A673 (cell line): ENCODE measurements around the gene ARID5B. TPM values are rescaled to one million over a fixed set of nuclear protein-coding genes. Genes with fewer than 3 reads are reported as not detected.

Source experiments
- BruUV-seq: library from RNA; stranded (reverse); fragments of 400-500 nt; replicated peaks from 2 replicates; lab custom pipeline; 2021; lab: Mats Ljungman, UMichigan
- CTCF ChIA-PET: fragments of 300-600 bp; sonication (Branson Sonifier 250); formaldehyde crosslinking; loops from one replicate; lab custom pipeline; 2022; ENCODE audit warnings: antibody characterized with exemption; lab: Charles Lee
- POLR2A ChIA-PET: fragments of 300-600 bp; sonication (Branson Sonifier 250); formaldehyde crosslinking; loops from one replicate; lab custom pipeline; 2022; ENCODE audit warnings: antibody characterized with exemption; ENCODE audit not compliant: low non-redundant PET; lab: Charles Lee
- DNase-seq: peaks from one replicate; pipeline ENCODE4 v3.0.0-alpha.2; 2015; ENCODE audit warnings: low spot score
- H3K27ac ChIP-seq: fragments of 200-600 bp; sonication (generic); 2 replicates; pipeline ENCODE4 v1.5.1; 2016; ENCODE audit warnings: mixed run types, low read depth, mild to moderate bottlenecking, mixed read lengths, antibody characterized with exemption, low read length; ENCODE audit not compliant: poor library complexity, severe bottlenecking
- H3K27me3 ChIP-seq: fragments of 200-600 bp; sonication (generic); replicated peaks from 2 replicates; pipeline ENCODE4 v1.6.1; 2017; ENCODE audit warnings: mixed run types, low read depth, mild to moderate bottlenecking, mixed read lengths, antibody characterized with exemption, low read length; ENCODE audit not compliant: insufficient read depth, poor library complexity
- H3K36me3 ChIP-seq: fragments of 200-600 bp; sonication (generic); 2 replicates; pipeline ENCODE4 v1.6.1; 2016; ENCODE audit warnings: mixed run types, mild to moderate bottlenecking, mixed read lengths, antibody characterized with exemption, low read length; ENCODE audit not compliant: insufficient read depth, poor library complexity, severe bottlenecking
- H3K4me1 ChIP-seq: fragments of 200-600 bp; sonication (generic); 2 replicates; pipeline ENCODE4 v1.6.1; 2017; ENCODE audit warnings: mixed run types, mild to moderate bottlenecking, mixed read lengths, antibody characterized with exemption, low read length; ENCODE audit not compliant: insufficient read depth, poor library complexity, severe bottlenecking
- H3K4me3 ChIP-seq: fragments of 200-600 bp; sonication (generic); 2 replicates; pipeline ENCODE4 v1.5.1; 2016; ENCODE audit warnings: low read depth, mixed run types, mild to moderate bottlenecking, mixed read lengths, low read length; ENCODE audit not compliant: poor library complexity, severe bottlenecking
- H3K9me3 ChIP-seq: fragments of 200-600 bp; sonication (generic); 2 replicates; pipeline ENCODE4 v1.6.1; 2016; ENCODE audit warnings: mixed run types, low read depth, mild to moderate bottlenecking, mixed read lengths, antibody characterized with exemption, low read length; ENCODE audit not compliant: poor library complexity, severe bottlenecking
- EZH2 ChIP-seq: fragments of 200-600 bp; sonication (generic); IDR thresholded peaks from 2 replicates; pipeline ENCODE4 v1.6.1; 2017; ENCODE audit warnings: borderline replicate concordance, low read depth, mild to moderate bottlenecking, mixed read lengths, antibody characterized with exemption, low read length; ENCODE audit not compliant: poor library complexity, severe bottlenecking
- intact Hi-C: fragments of 100-400 bp; cut with micrococcal nuclease; formaldehyde crosslinking; loops from one replicate; pipeline ENCODE4 v1.10.0; 2022; ENCODE audit not compliant: unreplicated experiment
- total RNA-seq: library from RNA; stranded (reverse); gene quantifications from 2 replicates; pipeline ENCODE4 v1.2.3, GENCODE V29; 2021
- TF ChIP-seq, protein P1 (sequence below): fragments of 300-800, 200-600 bp; sonication (generic); conservative IDR thresholded peaks from 2 replicates; pipeline ENCODE4 v1.5.1; 2017; ENCODE audit warnings: low read depth, mild to moderate bottlenecking, antibody characterized with exemption, low read length, moderate library complexity, mixed read lengths

The ARID5B gene
- total RNA-seq, 1 experiment from 2014 or later: 29.0 TPM

DNA sequence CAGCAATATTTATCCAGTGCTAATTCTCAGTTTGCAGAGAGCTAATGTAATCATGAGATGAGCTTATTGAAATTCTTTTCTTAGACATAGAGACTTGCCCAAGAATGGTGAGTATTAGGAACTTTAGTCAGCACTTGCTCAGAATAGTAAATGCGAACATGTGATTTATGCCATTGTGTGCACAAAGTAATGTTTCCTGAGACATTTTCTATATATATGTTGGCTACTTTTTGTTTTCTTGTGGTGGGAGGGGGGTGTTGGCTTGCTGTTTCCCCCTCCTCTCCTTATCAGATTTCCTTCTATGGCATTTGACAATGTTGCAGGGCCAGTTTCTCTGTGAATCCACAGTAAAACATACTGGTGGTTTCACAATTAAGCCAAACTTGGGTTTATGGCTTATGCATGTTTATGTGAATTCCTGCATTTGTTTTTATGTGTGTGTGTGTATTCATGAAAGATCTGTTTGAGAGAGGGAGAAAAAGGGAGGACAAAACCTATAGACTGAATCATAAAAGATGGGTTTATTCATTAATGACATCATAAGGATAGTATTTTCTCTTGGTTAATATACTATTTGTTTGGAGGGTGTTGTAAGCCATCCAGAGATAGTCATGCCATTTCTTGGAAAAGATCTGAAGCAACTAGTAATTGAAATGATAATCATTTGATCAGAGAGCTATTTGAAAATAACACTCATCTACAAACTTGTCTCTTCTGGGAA is 36.3 kb downstream of the ARID5B start:
- H3K27ac ChIP-seq: peak overlapping the region; percentile 66
- CTCF ChIA-PET: interaction anchor here (0.7 kb wide), 1 partner anchor 36 kb away, joined by 4 read pairs; no protein-coding TSS in a partner anchor
- POLR2A ChIA-PET: no interaction called here
- intact Hi-C loops: loop anchor here (5.0 kb wide), 1 partner anchor 35 kb away; the partner anchor contains the start of gene ARID5B
- no peak overlapping the region for H3K4me3 ChIP-seq
- BruUV-seq: no TSS peak
- peaks cover 57% of the 10 kb centered on the region for H3K4me1 ChIP-seq
- peak; percentile 35 for DNase-seq
- peaks cover 10% of the 10 kb centered on the region for H3K9me3 ChIP-seq
- no peaks in the 10 kb centered on the region for H3K27me3 ChIP-seq
- peaks cover 13% of the 10 kb centered on the region for H3K36me3 ChIP-seq
- TF ChIP-seq, protein P1, sequence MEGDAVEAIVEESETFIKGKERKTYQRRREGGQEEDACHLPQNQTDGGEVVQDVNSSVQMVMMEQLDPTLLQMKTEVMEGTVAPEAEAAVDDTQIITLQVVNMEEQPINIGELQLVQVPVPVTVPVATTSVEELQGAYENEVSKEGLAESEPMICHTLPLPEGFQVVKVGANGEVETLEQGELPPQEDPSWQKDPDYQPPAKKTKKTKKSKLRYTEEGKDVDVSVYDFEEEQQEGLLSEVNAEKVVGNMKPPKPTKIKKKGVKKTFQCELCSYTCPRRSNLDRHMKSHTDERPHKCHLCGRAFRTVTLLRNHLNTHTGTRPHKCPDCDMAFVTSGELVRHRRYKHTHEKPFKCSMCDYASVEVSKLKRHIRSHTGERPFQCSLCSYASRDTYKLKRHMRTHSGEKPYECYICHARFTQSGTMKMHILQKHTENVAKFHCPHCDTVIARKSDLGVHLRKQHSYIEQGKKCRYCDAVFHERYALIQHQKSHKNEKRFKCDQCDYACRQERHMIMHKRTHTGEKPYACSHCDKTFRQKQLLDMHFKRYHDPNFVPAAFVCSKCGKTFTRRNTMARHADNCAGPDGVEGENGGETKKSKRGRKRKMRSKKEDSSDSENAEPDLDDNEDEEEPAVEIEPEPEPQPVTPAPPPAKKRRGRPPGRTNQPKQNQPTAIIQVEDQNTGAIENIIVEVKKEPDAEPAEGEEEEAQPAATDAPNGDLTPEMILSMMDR: no peak
- TF ChIP-seq EZH2: no peak

DNA sequence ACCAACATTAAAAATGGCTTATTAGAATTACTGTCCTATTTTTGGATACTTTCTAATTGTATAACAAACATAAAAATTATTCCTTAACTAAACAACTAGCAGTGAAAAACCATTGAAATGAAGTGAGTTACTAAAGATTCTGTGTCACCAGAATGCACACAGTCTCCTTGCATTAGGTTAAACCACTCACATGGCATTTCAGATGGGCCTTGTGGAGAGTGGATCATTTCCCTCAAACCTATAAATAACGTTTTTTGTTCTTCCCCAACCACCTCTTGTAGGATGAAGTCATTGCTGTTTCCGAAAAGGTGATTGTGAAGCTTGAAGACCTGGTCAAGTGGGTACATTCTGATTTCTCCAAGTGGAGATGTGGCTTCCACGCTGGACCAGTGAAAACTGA is 38.4 kb downstream of the ARID5B start:
- Histone ChIP-seq H3K9me3 (no peaks in the 10 kb centered on the region), H3K4me1 (peaks cover 78% of the 10 kb centered on the region), H3K27ac (peak overlapping the region; percentile 10), H3K4me3 (no peak overlapping the region), H3K36me3 (peaks cover 10% of the 10 kb centered on the region), H3K27me3 (no peaks in the 10 kb centered on the region)
- POLR2A ChIA-PET: no interaction called here
- no peak for DNase-seq
- TF ChIP-seq EZH2: no peak
- TF ChIP-seq, protein P1: no peak
- CTCF ChIA-PET: no interaction called here
- BruUV-seq: no TSS peak
- intact Hi-C loops: loop anchor here (5.0 kb wide), 1 partner anchor 38 kb away; the partner anchor contains the start of gene ARID5B

- no peak for TF ChIP-seq EZH2
- TF ChIP-seq, protein P1: no peak
- peaks cover 79% of the 10 kb centered on the region for H3K4me1 ChIP-seq
- CTCF ChIA-PET: interaction anchor here (0.7 kb wide), 1 partner anchor 97 kb away, joined by 5 read pairs; no protein-coding TSS in a partner anchor
- peaks cover 10% of the 10 kb centered on the region for H3K36me3 ChIP-seq
- H3K9me3 ChIP-seq: no peaks in the 10 kb centered on the region
- H3K4me3 ChIP-seq: no peak overlapping the region
- no peaks in the 10 kb centered on the region for H3K27me3 ChIP-seq
- BruUV-seq: no TSS peak
- intact Hi-C loops: loop anchor here (1.0 kb wide), 1 partner anchor 52 kb away; no protein-coding TSS in a partner anchor
- POLR2A ChIA-PET: no interaction called here
- peak overlapping the region; percentile 35 for H3K27ac ChIP-seq
- peak; percentile 89 for DNase-seq
Observed at GRCh38 chr10:61941202-61941681, 39.7 kb downstream of the ARID5B start.
